Transverse colon (tissue), 3 donors: Measurements from ENCODE around the gene NBPF12.
"Not testable (repeated sequence)": the region's sequence is repeated elsewhere in the genome, so short reads cannot be mapped to it uniquely, and the experiment has no call there.

Experiments
- CTCF ChIP-seq, 5 experiments: fragments of 200-600 bp in 3 of 5; fragments of 450-650 bp in 2 of 5; sonication (generic) in 3 of 5; IDR thresholded peaks; 1 replicate in 2 of 5; 2 replicates in 3 of 5; pipeline ENCODE4 v1.5.1; 2016 to 2017; ENCODE audit warnings: antibody characterized with exemption in 5 of 5, inconsistent platforms in 3 of 5, mild to moderate bottlenecking in 2 of 5, moderate library complexity in 1 of 5
- EP300 ChIP-seq: sonication (generic); formaldehyde crosslinking; IDR thresholded peaks from one replicate; pipeline ENCODE4 v1.6.1; 2017; ENCODE audit warnings: antibody characterized with exemption, low read depth
- POLR2A ChIP-seq: fragments of 450-650 bp; IDR thresholded peaks from one replicate; pipeline ENCODE4 v1.6.1; 2016; ENCODE audit warnings: antibody characterized with exemption, mild to moderate bottlenecking, moderate library complexity

DNA sequence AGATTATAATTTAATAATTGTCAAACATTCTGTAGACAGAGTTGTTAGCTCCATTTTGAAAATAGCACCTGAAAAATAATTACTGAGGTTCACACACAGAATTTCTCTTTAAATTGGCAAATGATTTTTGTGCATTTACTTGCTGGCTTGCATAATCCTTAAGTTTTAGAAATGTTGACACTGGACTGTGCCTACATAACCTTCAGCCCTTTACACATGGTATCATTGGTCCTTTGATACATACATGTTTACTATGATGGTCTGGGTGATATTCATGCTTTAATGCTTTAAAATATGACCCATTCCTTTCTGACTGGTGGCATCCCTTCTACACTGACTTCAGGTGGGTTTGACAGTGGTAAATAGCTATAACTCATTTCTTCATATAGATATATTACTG, 17.3 kb upstream of the NBPF12 start:
- TF ChIP-seq CTCF (IDR thresholded peaks at IDR 0.05); POLR2A; EP300: not testable (repeated sequence)
